Progenitor cell of endocrine pancreas (in vitro differentiated cells): ENCODE results near the gene GSE1. TPM values are rescaled to one million over a fixed set of nuclear protein-coding genes. Genes with fewer than 3 reads are reported as not detected.
A peak's percentile ranks its signal among the peaks of the same experiment; 100 is the strongest.

Source experiments
- DNase-seq: peaks from one replicate; pipeline ENCODE4 v3.0.0; 2021; ENCODE audit warnings: low spot score; ENCODE audit not compliant: unreplicated experiment
- H3K27ac Mint-ChIP-seq: 2 replicates; pipeline ENCODE4 v1.8.0; 2021; ENCODE audit warnings: mild to moderate bottlenecking, moderate library complexity, mixed read lengths
- H3K27me3 Mint-ChIP-seq: 2 replicates; pipeline ENCODE4 v1.8.0; 2021; ENCODE audit warnings: mixed read lengths
- H3K36me3 Mint-ChIP-seq: 2 replicates; pipeline ENCODE4 v1.8.0; 2022; ENCODE audit warnings: mixed read lengths; ENCODE audit not compliant: insufficient read depth
- H3K4me1 Mint-ChIP-seq: 2 replicates; pipeline ENCODE4 v1.8.0; 2021; ENCODE audit warnings: low read depth, mixed read lengths
- H3K4me3 Mint-ChIP-seq: 2 replicates; pipeline ENCODE4 v1.8.0; 2021; ENCODE audit warnings: low read depth, mild to moderate bottlenecking, moderate library complexity, mixed read lengths
- H3K9me3 Mint-ChIP-seq: 2 replicates; pipeline ENCODE4 v1.8.0; 2021; ENCODE audit warnings: low read depth, mixed read lengths
- total RNA-seq: library from RNA; stranded (reverse); gene quantifications from 2 replicates; pipeline ENCODE4 v1.2.1, GENCODE V29; 2021
- TF ChIP-seq, protein P1 (sequence below): fragments of 200-600 bp; sonication (generic); IDR thresholded peaks from one replicate; pipeline ENCODE4 v1.5.0; 2021; ENCODE audit warnings: antibody characterized with exemption, mild to moderate bottlenecking; ENCODE audit not compliant: unreplicated experiment

GSE1 gene
- total RNA-seq, 1 donor from 2014 or later = 136 TPM

DNA sequence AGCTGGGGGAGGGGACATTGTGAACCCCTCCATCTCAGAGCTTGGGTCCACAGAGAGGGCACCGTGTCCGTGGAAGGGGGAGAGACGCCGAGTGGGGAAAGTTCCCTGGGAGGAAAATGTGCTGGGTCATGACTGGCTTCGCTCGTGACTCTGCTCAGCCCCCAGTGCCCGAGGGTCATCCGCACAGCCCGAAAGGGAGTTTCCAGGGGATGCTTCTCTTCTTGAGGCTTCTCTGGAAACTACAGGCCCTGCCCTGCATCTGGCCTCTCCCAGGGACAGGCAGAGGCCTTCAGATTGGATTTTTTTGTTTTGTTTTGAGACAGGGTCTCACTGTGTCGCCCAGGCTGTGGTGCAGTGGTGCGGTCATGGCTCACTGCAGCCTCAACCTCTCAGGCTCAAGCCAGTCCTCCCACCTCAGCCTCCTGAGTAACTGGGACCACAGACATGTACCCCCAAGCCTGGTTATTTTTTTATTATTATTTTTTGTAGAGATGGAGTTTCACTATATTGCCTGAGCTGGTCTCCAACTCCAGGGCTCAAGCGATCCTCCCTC, 9.8 kb upstream of the GSE1 start:
- Mint-ChIP-seq H3K36me3 (peaks cover 2% of the 10 kb centered on the region), H3K27ac (peak overlapping the region; percentile 87), H3K9me3 (no peaks in the 10 kb centered on the region), H3K27me3 (no peaks in the 10 kb centered on the region), H3K4me3 (peak overlapping the region; percentile 29), H3K4me1 (peaks cover 36% of the 10 kb centered on the region)
- TF ChIP-seq, protein P1, sequence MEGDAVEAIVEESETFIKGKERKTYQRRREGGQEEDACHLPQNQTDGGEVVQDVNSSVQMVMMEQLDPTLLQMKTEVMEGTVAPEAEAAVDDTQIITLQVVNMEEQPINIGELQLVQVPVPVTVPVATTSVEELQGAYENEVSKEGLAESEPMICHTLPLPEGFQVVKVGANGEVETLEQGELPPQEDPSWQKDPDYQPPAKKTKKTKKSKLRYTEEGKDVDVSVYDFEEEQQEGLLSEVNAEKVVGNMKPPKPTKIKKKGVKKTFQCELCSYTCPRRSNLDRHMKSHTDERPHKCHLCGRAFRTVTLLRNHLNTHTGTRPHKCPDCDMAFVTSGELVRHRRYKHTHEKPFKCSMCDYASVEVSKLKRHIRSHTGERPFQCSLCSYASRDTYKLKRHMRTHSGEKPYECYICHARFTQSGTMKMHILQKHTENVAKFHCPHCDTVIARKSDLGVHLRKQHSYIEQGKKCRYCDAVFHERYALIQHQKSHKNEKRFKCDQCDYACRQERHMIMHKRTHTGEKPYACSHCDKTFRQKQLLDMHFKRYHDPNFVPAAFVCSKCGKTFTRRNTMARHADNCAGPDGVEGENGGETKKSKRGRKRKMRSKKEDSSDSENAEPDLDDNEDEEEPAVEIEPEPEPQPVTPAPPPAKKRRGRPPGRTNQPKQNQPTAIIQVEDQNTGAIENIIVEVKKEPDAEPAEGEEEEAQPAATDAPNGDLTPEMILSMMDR = no peak
- no peak for DNase-seq

DNA sequence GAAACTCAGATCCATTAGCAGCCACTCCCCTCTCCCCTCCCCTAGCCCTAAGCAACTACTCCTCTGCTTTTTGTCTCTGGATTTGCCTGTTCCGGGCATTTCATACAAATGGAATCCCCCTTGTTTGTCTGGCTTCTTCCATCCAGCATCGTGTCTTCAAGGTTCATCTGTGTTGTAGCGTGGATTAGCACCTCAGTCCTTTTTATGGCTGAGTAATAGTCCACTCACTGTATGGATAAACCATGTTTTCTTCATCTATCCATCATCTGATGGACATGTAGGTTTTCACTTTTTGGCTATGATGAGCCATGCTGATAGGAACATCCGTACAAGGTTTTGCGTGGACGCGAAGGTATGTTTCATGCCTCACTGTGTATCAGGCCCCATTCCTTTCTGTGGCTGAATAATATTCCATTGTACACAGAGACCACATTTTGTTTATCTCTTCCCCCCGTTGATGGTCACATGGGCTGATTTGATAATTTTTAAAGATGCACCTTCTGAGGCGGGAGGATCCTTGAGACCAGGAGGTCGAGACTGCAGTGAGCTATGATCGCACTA, 8.9 kb upstream of the GSE1 start:
- H3K4me1 Mint-ChIP-seq = peaks cover 41% of the 10 kb centered on the region
- TF ChIP-seq, protein P1 = no peak
- peaks cover 2% of the 10 kb centered on the region for H3K36me3 Mint-ChIP-seq
- H3K9me3 Mint-ChIP-seq = no peaks in the 10 kb centered on the region
- no peaks in the 10 kb centered on the region for H3K27me3 Mint-ChIP-seq
- no peak overlapping the region for H3K27ac Mint-ChIP-seq
- no peak overlapping the region for H3K4me3 Mint-ChIP-seq
- DNase-seq = no peak

DNA sequence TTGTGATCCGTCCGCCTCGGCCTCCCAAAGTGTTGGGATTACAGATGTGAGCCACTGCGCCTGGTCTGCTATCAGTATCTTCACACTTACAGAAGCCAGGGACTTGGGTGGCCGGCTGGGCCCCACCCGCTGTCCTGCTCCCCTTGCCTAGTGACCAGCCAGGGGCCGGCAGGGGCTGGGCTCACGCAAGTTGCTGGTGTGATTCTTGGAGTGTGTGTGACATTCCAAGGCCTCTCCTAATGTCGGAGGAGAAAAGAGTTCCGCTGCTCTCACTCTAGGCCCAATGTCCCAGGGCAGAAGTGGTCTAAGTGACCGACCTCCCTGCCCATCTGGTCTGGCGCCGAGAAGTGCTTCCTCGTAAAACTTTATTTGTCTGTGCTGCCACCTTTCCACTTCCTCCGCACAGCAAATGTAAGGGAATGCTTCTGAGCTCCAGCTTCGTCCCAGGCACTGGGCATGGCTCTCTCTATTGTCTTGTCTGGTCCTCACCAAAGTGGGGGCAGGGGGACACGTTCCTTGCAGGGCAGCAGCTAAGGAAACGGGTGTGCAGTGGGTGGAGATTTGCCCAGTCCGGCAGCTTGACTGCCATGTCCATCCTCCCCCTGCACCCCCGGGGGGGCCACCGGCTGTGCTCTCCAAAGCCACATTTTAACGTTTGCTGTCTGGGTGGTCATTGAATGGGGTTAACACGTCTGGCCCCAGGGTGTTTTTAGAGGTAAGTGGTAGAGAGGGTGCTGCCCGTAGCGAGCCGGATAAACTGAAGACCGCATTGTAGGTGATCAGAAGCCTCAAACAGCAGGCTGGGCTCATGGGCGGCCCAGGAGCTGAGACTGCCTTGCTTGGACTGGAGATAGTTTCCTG, 7.8 kb upstream of the GSE1 start:
- peaks cover 2% of the 10 kb centered on the region for H3K36me3 Mint-ChIP-seq
- no peaks in the 10 kb centered on the region for H3K9me3 Mint-ChIP-seq
- H3K27me3 Mint-ChIP-seq = no peaks in the 10 kb centered on the region
- peaks cover 41% of the 10 kb centered on the region for H3K4me1 Mint-ChIP-seq
- no peak overlapping the region for H3K27ac Mint-ChIP-seq
- no peak overlapping the region for H3K4me3 Mint-ChIP-seq
- TF ChIP-seq, protein P1 = no peak
- no peak for DNase-seq

DNA sequence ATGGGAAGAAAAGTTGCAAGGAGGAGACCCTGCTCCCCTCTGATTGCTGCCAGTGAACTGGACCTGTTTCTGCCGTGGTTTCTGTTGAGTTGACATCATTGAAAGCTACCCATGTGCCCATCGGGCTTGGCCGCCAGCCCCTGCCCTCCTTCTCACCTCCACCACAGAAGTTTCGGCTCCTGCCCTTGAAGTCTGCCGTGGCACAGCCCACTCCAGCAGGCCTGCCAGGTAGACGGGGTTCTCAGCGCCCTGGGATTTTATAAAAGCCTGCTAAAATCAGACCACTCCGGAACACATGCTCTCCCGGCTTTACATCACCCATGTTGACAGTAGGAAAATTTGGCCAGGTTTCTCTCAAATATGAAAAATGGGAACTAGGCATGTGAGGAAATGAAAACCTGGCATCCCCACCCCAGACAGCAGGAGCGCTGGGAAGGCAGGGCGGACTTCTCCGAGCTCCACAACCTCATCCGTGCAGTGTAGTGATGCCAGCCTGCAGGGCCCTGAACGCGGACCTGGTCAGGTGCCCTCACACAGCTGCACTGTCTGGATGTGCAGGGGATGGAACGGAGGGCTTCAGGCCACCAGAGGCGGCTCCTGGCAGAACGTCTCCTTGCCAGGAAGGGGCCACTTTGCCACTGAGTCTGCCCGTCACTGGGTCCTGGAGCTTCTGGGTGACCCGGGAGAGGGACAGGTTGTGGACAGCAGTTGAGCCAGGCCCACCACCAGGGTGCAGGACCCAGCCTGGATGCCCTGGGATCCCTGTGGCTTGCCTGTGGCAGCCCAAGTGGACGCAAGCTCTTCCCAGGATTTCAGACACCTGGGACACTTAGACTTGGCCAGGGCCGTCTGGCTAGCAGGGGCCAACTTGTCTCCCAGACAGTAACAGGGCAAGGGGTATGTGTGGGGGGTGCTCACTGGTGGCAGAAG, 6.9 kb upstream of the GSE1 start:
- Mint-ChIP-seq H3K27ac (no peak overlapping the region), H3K9me3 (no peaks in the 10 kb centered on the region), H3K4me1 (peaks cover 37% of the 10 kb centered on the region), H3K36me3 (peaks cover 2% of the 10 kb centered on the region), H3K27me3 (no peaks in the 10 kb centered on the region), H3K4me3 (no peak overlapping the region)
- DNase-seq = no peak
- TF ChIP-seq, protein P1 = no peak

DNA sequence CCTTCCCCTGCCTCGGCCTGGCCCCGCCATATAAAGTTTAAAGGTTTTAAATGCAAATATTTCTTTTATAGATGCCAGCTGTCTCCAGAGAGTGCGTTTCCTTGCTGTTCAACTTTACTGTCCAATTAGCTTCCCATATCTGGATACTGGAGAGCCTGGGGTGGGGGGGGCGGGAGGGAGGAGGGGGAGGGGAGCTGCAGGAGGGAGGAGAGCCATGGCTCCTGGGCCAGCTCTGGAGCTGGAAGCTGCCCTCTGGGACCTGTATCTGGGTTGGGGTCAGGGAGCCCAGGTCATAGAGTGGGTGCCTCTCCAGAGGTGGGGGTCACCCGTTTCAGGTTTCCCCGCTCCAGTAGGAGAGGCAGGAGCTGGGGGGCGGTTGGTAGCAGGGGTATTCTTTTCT, 6.2 kb upstream of the GSE1 start:
- H3K27me3 Mint-ChIP-seq = no peaks in the 10 kb centered on the region
- no peak overlapping the region for H3K4me3 Mint-ChIP-seq
- no peak for DNase-seq
- TF ChIP-seq, protein P1 = no peak
- H3K9me3 Mint-ChIP-seq = no peaks in the 10 kb centered on the region
- H3K36me3 Mint-ChIP-seq = peaks cover 2% of the 10 kb centered on the region
- H3K27ac Mint-ChIP-seq = no peak overlapping the region
- H3K4me1 Mint-ChIP-seq = peaks cover 30% of the 10 kb centered on the region
